HG03064 (cell line): ENCODE results near the gene SKIL.

Experiments used
- ATAC-seq: cut with Tn5 transposase; IDR thresholded peaks from one replicate; pipeline ENCODE4 v1.9.1; 2021; ENCODE audit warnings: low read depth; ENCODE audit not compliant: unreplicated experiment

Gene SKIL

GRCh38 chr3:170431054-170431453 lies 73.5 kb downstream of the SKIL start:
- ATAC-seq: no peak

GRCh38 chr3:170432416-170432815 lies 74.9 kb downstream of the SKIL start:
- no peak for ATAC-seq

- ATAC-seq: no peak
Measured at GRCh38 chr3:170436697-170437096, 79.2 kb downstream of the SKIL start.

- no peak for ATAC-seq
Measured at GRCh38 chr3:170437176-170437575, 79.7 kb downstream of the SKIL start.

- ATAC-seq: no peak
Measured at GRCh38 chr3:170437696-170438407, 80.3 kb downstream of the SKIL start.

- ATAC-seq: no peak
Measured at GRCh38 chr3:170438836-170439235, 81.3 kb downstream of the SKIL start.

GRCh38 chr3:170440344-170440743 lies 82.8 kb downstream of the SKIL start:
- no peak for ATAC-seq

- no peak for ATAC-seq
Measured at GRCh38 chr3:170441412-170441811, 83.9 kb downstream of the SKIL start.

- ATAC-seq: no peak
Measured at GRCh38 chr3:170442947-170443346, 85.4 kb downstream of the SKIL start.

- ATAC-seq: no peak
Measured at GRCh38 chr3:170443457-170443856, 85.9 kb downstream of the SKIL start.
